ENCODE results near the gene FKBP5.

DNA sequence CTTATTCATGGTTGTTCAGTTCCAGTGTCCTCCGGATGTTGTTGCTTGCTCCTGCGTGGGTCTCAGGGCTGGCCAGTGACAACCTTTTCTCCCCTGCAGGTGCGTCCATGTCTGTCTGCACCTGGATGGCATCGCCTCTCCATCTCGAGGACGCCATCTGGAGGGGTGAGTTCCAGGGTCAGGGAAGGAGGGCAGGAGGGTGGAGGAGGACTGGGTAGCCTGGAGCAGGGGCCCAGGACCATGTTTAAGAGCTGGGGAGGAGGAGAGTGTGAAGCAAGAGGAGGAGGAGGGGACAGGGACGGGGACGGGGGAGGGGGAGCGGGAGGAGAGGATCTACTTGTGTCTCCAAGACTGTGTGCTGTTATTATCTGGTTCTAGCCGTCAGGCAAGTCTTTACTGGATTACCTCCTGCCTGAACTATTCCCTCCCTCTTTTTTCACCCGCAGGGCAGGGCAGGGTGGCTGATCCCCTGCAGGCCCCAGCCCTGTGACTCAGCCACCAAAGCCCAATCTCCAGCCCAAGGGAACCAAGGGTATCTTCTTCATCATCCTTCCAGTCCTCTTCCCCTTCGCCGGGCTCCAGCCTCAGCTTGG, 143.8 kb downstream of the FKBP5 start:
- TF ChIP-seq POLR2A (IDR thresholded peaks at IDR 0.05; ENCODE audit: low read length) (no peak), GATA1 (IDR thresholded peaks at IDR 0.05; ENCODE audit: low read depth, low read length) (no peak)
